SIG-M5 treated with dmso at 0.1 percent for 504 hours (cell line): ENCODE data around the gene WWP2.
"Not testable (repeated sequence)": the region's sequence is repeated elsewhere in the genome, so short reads cannot be mapped to it uniquely, and the experiment has no call there.

Source experiments
- DNase-seq: peaks from one replicate; lab custom pipeline; 2025; ENCODE audit not compliant: unreplicated experiment; lab: John Stamatoyannopoulos, UW

WWP2 gene

DNA sequence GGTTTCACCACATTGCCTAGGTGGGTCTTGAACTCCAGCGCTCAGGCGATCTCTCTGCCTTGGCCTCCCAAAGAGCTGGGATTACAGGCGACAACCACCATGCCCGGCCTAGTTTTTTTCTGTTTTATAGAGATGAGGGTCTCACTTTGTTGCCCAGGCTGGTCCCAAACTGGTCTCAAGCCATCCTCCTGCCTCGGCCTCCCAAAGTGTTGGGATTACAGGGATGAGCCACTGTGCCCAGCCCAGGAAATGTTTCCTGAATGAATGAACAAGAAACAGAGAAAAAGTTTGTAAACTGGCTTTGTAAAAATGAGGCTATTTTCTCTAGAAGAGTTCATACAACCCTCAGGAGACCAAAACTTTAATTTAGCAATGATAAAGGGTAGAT lies 68.0 kb downstream of the WWP2 start:
- no peak for DNase-seq

- no peak for DNase-seq
Measured at GRCh38 chr16:69830534-69831211, 68.5 kb downstream of the WWP2 start.

GRCh38 chr16:69831212-69832123 lies 69.3 kb downstream of the WWP2 start:
- no peak for DNase-seq

GRCh38 chr16:69833357-69834282 lies 71.5 kb downstream of the WWP2 start:
- DNase-seq = no peak

- no peak for DNase-seq
Measured at GRCh38 chr16:69834807-69835466, 72.8 kb downstream of the WWP2 start.

- DNase-seq = no peak
Measured at GRCh38 chr16:69836257-69836656, 74.1 kb downstream of the WWP2 start.

DNA sequence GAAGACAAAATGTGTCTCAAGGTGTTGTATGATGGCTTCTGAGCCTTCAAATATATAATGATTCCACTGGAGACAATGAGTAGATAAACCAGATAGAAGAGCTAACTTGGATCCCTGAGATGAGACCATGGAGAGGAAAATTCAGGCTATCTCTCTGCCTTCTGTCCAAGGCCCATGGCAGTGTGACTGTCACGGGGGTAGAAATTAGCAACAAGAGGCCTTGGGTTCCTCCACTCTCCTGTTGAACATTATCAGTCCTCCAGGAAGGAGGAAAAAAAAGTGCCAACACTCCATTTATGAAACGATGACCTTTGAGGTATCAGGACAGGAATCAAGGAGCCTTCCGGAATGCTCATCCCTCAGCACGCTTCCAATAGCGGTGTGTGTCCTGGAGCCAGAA lies 75.2 kb downstream of the WWP2 start:
- no peak for DNase-seq

DNA sequence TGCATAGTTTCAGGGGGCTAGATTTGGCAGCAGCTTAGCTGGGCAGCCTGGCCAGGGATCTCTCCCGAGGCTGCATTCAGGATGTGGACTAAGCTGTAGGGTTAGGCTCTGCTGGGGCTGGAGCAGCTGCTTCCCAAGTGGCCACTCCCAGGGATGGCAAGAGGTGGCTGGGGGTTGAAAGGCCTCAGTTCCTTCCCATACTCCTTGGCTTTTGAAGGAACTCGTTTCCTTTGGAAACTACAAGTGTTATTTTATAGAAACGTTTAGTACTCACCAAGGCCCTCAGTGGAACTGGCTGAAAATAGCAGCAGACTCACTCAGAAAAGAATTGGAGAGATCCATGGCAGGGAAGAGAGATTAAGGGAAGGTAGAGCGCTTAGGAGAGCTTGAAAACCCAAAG lies 76.4 kb downstream of the WWP2 start:
- no peak for DNase-seq

DNA sequence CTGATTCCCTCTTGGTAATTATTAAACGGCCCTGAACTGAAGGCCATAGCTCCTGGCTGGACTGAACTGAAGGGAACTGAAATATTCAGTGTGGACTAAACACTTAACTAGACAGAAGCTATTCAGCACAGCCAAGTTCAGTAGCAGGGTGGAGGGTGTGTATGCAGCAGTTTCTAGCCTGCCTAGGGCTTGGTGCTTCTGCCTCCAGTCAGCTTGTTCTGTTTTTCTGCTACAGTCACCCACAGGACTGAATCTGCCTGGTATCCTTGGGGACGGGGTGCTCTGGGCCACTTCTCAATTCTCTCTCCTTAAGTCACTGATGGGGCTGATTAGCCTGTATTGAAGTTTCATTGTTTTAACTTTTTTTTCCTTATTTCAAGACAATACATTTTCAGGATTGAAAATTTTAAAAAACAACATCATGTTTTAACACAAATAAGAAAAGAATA lies 77.1 kb downstream of the WWP2 start:
- DNase-seq = no peak

- no peak for DNase-seq
Measured at GRCh38 chr16:69839798-69840409, 77.8 kb downstream of the WWP2 start.

- no peak for DNase-seq
Measured at GRCh38 chr16:69840975-69841374, 78.8 kb downstream of the WWP2 start.

- no peak for DNase-seq
Measured at GRCh38 chr16:69844441-69844840, 82.3 kb downstream of the WWP2 start.

- no peak for DNase-seq
Measured at GRCh38 chr16:69845181-69845580, 83.0 kb downstream of the WWP2 start.

DNA sequence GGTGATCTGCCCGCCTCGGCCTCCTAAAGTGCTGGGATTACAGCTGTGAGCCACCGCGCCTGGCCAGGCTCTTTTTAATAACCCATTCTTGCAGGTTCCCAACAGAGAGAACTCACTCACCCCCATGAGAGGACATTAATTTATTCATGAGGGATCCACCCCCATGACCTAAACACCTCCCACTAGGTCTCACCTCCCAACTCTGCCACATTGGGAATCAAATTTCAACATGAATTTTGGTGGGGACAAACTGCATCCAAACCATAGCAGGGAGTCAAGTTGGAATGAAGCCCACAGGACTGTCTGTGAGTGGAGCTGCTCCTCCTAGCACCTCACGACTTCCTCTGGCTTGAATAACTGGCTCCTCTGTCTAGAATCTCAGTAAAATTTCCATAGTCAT lies 85.5 kb downstream of the WWP2 start:
- DNase-seq = no peak

GRCh38 chr16:69848637-69849545 lies 86.8 kb downstream of the WWP2 start:
- no peak for DNase-seq

DNA sequence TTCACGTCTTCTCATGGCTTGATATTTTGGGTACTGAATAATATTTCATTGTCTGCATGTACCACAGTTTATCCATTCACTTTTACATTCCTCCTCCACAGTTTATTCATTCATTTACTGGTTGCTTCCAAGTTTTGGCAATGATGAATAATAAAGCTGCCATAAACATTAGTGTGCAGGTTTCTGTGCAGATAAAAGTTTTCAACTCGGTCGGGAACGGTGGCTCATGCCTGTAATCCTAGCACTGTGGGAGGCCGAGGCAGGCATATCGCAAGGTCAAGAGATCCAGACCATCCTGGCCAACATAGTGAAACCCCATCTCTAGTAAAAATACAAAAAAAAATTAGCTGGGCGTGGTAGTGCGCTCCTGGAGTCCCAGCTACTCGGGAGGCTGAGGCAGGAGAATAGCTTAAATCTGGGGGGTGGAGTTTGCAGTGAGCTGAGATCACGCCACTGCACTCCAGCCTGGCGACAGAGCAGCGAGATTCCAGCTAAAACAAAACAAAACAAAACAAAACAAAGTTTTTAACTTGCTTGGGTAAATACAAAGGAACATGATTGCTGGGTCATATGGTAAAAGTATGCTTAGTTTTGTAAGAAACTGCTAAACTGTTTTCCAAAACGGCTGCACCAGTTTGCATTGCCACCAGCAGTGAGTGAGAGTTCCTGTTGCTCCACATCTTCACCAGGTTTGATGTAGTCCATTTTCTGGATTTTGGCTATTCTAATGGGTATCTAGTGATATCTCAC lies 89.5 kb downstream of the WWP2 start:
- no peak for DNase-seq

- DNase-seq = no peak
Measured at GRCh38 chr16:69852815-69853214, 90.7 kb downstream of the WWP2 start.

GRCh38 chr16:69853481-69853880 lies 91.3 kb downstream of the WWP2 start:
- no peak for DNase-seq

DNA sequence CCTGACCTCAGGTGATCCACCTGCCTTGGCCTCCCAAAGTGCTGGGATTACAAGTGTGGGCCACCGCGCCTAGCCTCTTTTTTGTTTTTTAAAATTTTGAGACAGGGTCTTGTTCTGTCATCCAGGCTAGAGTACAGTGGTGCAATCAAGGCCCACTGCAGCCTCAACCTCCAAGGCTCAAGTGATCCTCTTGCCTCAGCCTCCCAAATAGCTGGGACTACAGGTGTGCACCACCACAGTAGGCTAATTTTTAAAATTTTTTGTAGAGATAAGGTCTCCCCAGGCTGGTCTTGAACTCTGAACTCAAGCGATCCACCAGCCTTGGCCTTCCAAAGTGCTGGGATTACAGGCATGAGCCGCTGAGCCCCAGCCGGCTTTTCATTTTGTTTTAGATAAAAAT lies 92.6 kb downstream of the WWP2 start:
- not testable (repeated sequence) for DNase-seq
